ENCODE results near the gene MYO5B.

DNA sequence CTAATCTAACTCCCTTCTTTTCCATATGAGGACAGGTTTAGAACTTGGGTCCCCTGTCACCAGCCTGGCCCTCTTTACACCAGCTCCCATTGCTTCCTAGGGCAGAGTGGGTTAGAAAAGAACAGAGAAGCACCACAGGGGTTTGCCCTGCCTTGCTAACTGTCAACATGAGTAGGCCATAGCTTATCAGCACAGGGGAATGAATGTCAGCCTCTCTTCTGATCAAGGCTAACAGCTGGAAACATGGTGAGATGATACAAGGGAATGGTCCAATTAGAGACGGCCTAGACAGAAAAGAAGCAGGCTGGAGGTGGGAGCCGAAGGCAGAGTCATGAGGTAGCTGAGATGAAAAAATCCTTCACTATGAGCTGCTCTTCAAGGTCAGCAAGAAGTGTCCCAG lies 192.2 kb downstream of the MYO5B start:
- TF ChIP-seq CTCF (conservative IDR thresholded peaks at IDR 0.05 in 1 of 2, IDR thresholded peaks at IDR 0.05 in 1 of 2; ENCODE audit: extremely low read depth in 1 of 2, insufficient read depth in 1 of 2, low read depth in 1 of 2, low read length in 2 of 2): no peak
- TF ChIP-seq EZH2 (IDR thresholded peaks at IDR 0.05; ENCODE audit: borderline replicate concordance, low read length): no peak

Measured in mammary epithelial cell (primary cell).